ENCODE results near the gene SLC30A9.

The SLC30A9 gene

GRCh38 chr4:42136371-42136770 is 146.0 kb downstream of the SLC30A9 start:
- DNase-seq (ENCODE audit: low read depth, low spot score) = no peak
